ENCODE results near the gene TMEM14C.

TMEM14C gene
- total RNA-seq = 13.4 to 15.7 reads per million in 2 donors

DNA sequence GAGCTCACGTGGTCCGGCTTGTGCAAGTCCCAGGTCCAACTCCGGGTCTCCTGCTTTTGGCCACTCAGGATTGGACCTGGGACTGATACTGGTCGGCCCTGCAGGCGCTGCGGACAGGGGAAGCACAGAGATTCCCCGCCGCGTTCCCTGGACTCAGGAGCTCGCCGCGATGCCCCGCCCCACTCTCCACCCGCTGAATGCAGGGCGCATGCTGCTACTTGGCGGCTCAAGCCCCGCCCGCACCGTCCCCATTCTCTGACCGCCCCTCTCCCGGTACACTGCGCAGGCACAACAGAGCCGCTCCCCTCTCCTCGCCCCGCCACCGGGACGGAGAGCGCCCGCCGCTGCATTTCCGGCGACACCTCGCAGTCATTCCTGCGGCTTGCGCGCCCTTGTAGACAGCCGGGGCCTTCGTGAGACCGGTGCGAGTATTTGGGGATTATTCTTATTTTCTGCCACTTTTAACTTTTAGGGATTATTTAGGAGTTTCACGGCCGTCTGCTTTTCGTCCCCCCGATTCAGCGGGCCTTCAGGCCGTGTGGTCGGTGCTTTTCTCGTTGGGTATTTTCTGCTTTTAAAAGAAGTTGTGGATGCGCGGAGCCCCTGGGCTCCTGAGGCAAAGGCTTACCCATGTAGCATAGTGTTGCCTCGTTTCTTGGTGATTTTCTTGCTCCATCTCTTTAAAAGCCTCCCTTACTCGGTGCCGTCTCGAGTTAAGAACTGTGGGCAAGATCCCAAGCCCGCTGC is at the start of gene TMEM14C:
Gene TMEM14C (plus strand): TSS at position 251 of the 747 bp plus-strand sequence. CDS start 1,544 bp downstream, outside the sequence.
- DNase-seq = peak; percentile 59 to 90 (median 76)

DNA sequence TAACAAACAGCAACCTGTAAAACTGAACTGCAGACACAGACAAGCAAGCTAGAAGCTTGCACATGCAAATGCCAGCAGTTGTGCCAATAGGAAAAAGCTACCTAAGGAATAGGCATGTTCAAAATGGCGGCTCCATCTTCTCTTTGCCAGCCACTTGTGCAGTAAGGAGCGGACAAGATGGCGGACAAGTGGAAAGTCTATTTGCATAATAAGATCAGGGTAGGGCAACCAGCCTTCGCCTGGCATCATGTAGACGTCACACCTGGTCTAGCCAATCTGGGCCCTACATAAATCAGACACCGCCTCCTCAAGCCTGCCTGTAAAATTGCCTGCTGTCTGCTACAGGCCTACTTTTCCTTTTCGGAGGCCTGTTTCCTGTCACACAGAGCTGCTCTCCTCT is 46.5 kb upstream of the TMEM14C start:
- no peak for DNase-seq

DNA sequence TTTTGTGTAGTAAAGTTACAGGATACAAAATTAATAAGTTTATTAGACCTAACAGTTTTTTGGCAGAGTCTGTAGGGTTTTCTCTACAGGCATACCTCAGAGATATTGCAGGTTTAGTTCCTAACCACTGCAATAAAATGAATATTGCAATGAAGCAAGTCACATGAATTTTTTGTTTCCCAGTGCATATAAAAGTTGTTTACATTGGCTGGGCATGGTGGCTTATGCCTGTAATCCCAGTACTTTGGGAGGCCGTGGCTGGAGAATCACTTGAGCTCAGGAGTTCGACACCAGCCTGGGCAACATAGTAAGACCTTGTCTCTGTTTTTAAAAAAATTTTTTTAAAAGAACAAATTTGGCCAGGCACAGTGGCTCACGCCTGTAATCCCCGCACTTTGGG is 44.4 kb upstream of the TMEM14C start:
- DNase-seq = no peak

DNA sequence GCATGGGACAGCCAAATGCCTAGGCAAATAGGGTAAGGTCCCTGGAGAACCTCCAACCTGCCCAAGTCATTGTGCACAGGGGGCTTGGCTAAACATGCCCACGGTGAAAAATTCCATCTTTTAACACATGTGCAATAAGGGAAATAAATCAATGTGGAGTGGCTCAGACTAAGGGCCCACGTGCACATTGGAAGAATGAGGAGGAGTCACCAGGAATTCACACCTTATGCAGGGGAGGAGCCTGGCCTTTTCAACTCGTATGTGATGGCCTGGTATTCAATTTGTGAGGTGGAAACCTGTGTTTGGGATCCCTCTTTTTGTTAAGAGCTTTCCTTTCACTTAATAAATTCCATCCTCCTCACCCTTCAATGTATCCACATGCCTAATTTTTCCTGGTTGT is 41.1 kb upstream of the TMEM14C start:
- no peak for DNase-seq

DNA sequence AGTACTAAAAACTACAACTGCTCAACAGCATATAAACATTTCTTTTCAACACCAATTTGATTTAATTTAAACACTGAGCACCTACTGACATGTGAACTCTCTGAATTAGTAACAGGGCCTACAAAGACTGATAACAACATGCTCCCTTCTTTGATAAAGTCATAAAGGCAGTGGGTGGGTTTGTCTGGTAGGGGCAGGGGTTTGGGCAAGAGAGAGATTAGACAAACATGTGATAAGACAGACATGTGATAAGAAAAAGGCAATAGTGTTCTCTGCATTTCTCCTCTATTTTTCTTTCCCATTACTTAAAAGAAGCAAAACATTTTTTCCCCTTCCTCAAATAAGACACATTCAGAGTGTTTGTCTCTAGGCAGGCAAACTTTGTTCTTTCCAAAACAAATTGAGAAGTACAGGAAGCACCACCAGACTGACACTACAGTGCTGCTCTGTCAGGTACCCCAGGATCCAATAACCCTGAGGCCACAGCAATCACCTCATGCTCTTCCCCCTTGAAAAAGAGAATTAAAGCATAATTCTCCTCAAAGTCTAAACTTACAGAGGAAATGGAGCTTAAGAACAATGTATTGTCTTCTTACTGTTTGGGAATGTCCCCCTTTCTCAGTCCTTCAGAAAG is 40.4 kb upstream of the TMEM14C start:
- DNase-seq = peak in 1 of 5 experiments; percentile 14

DNA sequence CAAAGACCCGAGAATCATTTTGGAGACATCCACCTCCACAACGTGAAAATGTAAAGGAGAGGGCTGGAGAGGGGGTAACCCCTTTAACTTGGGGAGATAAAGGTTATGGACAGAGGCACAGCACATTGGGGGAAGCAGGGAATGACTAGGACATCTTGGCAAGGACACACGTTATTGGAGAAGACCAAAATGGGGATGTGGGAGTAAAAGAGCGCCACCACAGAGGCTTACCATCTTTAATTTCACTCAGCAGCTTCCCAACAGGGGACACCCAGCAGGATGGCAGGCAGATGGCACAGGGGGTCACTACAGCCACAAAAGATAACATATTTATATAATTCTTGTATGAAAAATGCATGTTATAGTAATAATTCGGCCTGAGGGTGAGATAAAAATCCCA is 38.3 kb upstream of the TMEM14C start:
- no peak for DNase-seq

DNA sequence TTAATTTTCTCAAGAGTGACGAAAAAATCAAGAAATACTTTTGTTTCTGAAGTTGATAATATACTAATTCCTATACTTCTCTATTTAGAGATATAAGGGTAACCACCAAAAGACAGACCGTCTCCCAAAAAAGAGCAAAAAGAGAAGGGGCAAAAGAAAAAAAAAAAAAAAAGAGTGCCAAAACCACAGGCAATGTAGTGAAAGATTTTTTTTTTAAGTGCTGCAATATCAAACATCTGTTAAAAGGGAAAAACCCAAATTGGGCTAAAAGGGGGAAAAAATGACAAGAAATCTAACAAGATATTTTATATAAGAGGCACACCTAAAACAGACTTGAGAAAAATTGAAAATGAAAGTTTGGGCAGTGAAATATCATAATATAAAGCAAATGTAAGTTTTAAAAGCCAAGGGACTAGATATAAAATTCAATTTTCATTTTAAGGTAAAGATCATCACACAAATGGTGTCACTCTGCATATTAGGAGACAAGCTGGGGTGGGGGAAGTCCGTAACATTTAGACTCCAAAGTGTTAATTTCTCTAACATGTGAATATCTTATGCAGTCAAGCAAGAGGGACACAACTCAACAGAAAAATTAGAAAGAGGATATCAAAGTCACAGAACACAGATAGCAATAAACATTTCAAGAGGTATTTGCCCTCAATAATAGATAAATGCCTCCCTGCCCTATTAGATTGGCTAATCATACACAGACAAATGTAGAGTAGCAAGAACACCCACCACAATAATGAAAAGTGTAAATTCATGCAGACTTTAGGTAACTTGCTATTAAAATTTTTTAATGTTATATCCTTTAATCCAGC is 37.6 kb upstream of the TMEM14C start:
- no peak for DNase-seq

DNA sequence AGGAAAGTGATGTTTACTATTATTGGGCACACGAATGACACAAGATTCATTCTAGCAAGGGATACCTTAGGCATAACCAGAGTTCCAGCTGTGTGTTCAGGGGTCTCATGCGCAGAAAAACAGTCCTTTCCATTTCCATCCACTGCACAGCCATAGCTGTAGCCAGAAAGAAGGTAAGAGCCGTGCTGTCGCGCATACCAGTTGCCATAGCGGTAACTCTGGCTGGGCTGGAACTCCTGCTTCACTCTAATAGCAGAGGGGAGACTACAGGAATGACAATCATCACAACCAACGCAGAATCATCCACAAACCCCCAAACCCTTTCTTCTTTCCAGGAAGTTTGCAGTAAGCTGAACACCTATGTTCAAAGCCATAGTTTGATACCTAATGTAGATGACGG is 36.0 kb upstream of the TMEM14C start:
- DNase-seq = no peak

DNA sequence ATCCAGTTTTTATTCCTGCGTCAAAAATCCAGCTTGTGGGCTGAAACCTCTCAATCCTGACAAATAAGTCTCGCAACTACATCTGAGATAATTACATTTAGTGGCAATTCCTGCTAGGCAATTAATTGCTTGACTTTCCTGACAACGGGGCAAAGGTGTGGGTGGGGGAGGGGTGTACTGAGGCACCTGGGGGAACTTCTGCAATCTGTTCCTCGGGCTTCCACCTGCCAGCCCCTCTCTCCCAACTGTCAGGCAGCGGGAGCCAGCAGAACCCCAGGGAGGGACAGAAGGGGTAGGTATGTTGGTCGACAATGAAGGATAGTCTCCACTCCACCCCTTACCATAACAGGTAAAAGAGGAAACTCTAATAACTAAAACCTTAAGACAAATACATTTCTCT is 35.3 kb upstream of the TMEM14C start:
- DNase-seq = no peak

DNA sequence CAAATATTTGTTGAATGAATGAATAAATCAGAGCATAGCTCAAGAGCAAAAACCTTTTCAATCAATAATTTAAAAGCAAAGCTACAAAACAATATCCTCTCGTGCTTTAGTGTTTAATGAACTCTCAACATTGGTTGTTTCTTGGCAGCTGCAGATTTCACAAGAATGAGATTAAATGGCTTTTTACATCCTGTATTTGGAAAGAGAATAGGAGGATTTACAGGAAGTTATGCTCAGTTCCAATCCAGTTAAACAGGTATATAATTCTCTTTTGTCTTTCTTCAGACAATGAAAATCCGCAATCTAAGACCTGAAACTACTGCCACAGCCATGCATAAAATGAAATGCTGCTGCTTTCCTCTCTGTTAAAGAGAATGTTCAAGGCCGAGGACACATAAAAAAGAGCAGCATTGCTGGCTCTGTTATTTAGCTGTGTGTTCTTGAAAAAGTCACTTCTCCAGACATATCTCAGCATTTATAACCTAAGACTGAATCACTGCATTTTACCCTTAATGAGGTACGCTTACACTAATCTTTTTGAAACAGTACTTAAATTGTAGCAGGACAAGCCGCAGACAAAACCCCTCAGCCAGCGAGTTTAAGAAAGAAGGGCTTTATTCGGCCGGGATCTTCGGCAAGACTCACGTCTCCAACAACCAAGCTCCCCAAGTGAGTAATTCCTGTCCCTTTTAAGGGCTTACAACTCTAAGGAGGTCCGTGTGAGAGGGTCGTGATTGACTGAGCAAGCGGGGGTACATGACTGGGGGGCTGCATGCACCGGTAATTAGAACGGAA is 32.0 kb upstream of the TMEM14C start:
- no peak for DNase-seq

DNA sequence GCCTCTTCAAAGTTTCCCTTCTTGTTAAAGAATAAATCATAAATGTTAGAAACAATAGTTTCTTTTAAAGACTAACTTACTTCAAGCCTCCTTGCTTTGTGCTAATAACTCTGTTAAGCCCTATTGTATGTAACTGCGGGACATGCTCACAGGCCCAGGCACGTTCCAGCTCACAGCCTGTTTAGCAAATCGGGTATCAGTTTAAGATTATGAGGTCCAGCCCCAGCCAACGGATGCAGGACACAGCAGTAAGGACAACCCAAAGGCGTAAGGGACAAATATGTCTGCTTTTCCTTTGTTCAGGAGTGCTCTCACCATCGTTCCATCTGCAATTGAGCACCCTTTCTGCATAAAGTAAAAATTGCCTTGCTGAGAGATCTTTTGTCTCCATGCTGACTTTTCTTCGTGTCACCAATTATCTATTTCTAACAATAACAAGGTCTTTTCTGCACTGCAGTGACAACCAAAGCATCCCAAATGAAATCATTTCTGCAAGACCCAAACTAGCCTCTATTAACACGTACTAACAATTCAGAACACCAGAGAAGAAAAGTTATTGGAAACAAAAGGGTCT is 29.8 kb upstream of the TMEM14C start:
- DNase-seq = no peak

DNA sequence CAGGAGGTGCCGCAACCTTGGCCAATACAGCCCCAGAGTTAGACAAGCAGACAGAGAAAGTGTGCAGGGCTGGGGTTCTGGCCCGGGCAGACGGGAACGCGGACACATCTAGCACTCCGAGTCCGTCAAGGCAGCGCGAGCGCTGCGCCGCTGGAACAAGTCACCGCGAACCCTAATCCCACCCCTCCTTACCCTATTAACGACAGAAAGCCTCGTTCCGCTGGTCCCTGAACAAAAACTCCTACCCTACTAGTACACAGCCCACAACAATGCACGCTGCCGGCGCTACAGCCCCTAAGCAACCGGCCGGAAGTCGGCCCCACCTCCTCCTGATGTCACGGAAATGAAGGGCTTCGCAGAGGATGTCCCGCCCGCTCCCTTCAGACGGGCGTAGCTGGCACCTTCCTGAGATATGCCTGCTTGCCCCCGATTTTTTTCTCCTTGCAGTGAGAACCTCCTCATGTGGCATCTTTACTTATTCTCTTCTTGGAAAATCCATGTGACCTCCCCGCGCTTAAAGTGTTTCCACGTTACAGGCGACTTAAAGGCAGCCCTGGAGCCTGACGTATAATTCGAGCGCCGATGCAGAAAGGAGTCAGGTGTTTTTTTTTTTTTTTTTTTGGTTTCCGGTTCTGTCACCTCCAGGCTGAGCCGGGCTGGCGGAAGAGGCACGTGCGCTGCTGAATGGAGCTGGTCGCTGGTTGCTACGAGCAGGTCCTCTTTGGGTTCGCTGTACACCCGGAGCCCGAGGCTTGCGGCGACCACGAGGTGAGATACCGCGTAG is 28.4 kb upstream of the TMEM14C start, which contains the start of the genes C6orf52 and PAK1IP1:
Gene C6orf52 (minus strand): TSS at position 315 of the 784 bp plus-strand sequence. CDS start 7,066 bp downstream, outside the sequence.
Gene PAK1IP1 (plus strand): TSS at position 671 of the 784 bp plus-strand sequence. CDS start 14 bp downstream, at position 685.
- DNase-seq = peak; percentile 80 to 97 (median 90)

DNA sequence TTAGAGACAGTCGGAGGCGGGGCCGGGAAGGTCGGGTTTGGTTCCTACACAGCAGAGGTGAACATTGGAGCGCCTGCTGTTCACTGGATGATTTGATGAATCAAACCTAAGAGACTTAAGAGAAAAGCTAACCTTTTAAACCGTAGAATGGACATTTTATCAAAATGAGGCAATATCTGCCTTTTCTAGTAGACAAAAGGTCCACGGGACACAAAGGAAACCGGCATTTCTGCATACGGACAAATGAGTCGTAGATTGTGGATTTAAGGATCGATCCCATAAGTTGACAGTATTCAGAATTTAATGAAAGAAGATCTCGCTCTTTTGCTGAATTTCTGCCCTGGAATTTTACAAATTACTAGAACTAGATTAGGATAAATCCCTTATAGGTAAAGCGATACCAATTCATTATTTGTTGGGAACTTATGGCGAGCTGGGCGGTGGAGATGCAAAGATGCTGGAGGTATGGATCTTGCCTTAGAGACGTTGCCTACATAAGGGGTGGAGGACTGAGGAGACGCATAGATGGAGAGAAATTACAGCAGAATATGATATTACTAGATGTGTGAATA is 27.7 kb upstream of the TMEM14C start:
- peak in 1 of 5 experiments; percentile 8 for DNase-seq

DNA sequence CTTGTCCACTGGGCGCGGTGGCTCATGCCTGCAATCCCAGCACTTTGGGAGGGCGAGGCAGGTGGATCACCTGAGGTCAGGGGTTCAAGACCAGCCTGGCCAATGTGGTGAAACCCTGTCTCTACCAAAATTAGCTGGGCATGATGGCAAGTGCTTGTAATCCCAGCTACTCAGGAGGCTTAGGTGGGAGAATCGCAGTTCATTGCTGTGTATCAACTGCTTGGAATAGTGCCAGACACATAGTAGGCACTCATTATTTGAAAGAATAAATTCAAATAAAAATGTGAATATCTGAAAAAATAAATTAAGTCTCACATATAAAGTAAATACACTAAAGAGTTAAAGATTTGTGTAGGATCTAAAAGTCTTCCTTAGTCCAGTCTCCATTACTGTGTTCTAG is 26.2 kb upstream of the TMEM14C start:
- DNase-seq = no peak

DNA sequence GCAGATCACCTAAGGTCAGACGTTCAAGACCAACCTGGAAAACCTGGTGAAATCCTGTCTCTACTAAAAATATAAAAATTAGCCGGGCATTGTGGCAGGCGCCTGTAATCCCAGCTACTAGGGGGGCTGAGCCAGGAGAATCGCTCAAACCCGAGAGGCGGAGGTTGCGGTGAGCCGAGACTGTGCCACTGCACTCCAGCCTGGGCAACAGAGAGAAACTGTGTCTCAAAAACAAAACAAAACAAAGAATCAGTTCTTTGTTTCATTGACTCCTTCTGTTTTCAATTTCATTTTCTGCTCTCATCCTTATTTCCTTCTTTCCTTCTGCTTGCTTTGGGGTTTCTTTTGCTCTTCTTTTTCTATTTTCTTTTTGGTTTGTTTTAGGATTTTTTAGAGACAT is 8.9 kb upstream of the TMEM14C start:
- DNase-seq = no peak

DNA sequence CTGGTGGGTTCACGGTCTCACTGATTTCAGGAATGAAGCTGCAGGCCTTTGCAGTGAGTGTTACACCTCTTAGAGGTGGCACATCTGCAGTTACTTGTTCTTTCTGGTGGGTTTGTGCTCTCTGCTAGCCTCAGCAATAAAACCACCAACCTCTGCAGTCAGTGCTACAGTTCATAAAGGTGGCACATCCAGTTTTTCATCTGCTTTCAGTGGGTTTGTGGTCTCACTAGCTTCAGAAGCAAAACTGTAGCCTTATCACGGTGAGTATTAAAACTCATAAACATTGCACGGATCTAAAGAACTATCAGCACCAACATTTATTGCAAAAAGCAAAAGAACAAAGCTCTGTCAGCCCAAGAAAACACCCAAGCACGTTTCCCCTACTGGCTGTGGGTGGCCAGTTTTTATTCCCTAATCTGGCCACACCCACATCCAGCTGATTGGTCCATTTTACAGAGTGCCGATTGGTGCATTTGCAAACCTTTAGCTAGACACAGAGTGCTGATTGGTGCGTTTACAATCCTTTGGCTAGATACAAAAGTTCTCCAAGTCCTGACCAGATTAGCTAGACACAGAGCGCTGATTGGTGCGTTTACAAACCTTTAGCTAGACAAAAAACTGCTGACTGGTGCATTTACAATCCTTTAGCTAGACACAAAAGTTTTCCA is 3.4 kb upstream of the TMEM14C start:
- peak in 3 of 5 experiments; percentile 8 to 96 (median 43) for DNase-seq

DNA sequence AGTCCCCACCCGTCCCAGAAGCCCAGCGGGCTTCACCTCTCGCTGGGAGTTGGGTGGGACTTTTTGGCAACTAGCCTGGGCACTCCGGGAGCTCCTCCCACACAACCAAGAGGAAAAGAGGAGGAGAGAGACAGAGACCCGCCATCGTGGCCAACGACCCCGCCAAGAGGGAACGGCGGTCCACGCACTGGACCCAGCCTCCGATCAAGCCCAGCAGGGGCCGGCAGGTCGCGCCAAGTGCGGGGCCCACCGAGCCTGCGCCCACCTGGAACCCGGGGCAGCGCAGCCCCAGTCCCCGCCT is 3.0 kb upstream of the TMEM14C start:
- no peak for DNase-seq

DNA sequence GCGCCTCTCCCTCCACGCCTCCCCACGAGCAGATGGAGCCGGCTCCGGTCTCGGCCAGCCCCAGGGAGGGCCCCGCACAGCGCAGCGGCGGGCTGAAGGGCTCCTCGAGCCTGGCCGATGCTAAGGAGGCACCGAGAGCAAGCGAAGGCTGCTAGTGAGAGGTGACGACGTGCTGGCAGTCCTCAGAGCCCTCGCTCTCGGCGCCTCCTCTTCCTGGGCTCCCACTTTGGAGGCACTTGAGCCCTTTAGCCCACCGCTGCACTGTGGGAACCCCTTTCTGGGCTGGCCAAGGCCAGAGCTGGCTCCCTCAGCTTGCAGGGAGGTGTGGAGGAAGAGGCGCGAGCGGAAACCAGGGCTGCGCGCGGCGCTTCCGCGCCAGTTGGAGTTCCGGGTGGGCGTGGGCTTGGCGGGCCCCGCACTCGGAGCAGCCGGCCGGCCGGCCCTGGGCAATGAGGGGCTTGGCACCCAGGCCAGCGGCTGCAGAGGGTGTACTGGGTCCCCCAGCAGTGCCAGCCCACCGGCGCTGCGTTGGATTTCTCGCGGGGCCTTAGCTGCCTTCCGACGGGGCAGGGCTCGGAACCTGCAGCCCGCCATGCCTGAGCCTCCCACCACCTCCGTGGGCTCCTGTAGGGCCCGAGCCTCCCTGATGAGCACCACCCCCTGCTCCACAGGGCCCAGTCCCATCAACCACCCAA is 2.5 kb upstream of the TMEM14C start:
- peak; percentile 31 to 78 (median 47) for DNase-seq
